Activated CD4-positive, CD25-positive, alpha-beta regulatory T cell (primary cell): ENCODE results near the gene KIDINS220.

Experiments
- DNase-seq, 4 experiments: peaks; one replicate each; lab custom pipeline; 2025; lab: John Stamatoyannopoulos, UW

KIDINS220 gene

GRCh38 chr2:8805278-8806210 is 31.9 kb downstream of the KIDINS220 start:
- no peak for DNase-seq

DNA sequence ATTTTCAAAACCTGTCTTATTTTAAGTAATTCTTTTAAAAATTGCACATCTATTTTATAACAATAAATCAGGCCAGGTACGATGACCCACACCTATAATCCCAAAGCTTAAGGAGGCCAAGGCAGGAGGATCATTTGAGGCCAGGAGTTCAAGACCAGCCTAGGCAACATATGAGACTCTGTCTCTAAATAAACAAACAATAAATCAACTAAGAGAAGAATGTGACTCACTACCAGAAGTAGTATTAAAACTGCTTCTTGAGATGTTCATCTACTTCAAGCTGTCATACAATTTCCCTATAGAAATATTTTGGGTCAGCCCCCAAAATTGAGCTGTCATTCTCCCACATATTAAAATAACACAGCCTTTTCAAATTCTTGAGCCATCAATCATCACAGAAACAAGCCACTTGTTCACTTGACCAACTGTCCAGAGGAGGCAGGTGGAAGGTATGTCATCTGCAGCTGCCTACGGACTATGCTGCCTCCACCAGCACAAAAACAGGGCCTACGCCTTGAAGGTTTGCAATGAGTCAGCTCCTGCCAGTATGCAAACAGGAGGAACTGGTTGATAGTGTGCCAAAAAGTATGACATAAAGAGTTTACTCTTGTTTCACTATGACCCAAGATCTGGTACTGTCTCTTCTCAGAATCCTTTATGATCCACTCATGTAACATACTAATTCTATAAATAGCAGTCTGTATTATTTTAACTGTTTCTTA is 33.6 kb downstream of the KIDINS220 start:
- peak in 2 of 4 experiments; percentile 3 to 13 for DNase-seq

- DNase-seq: no peak
Observed at GRCh38 chr2:8802741-8803140, 34.7 kb downstream of the KIDINS220 start.

- DNase-seq: no peak
Observed at GRCh38 chr2:8800821-8801220, 36.6 kb downstream of the KIDINS220 start.

- DNase-seq: no peak
Observed at GRCh38 chr2:8800218-8800617, 37.2 kb downstream of the KIDINS220 start.

- DNase-seq: no peak
Observed at GRCh38 chr2:8799004-8799403, 38.4 kb downstream of the KIDINS220 start.

GRCh38 chr2:8798393-8798792 is 39.0 kb downstream of the KIDINS220 start:
- DNase-seq: no peak

- DNase-seq: no peak
Observed at GRCh38 chr2:8797682-8798081, 39.7 kb downstream of the KIDINS220 start.

- DNase-seq: no peak
Observed at GRCh38 chr2:8796878-8797550, 40.4 kb downstream of the KIDINS220 start.

DNA sequence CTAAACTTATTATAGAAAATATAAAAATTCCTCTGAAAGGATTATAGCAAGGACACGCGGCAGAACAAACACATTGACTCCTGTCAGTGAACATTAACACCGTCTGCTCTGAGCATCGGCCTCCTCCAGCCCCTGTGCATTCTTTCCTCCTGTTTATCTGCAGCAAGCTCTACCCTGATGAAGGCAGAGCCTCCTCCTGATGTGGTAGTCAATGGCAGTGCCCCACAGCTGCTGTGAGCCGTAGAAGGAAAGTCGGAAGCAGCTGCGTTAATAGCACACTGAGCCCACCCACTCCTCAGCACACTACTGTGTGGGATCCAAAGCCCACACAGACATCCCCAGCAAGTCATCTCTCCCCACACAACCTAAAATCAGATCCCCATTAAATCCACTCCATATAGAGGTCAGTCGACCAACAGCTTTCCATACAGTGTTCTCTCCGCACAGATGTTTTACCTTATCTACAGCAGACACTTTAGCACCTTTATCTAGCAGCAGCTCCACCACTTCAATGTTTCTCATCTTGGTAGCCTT is 41.0 kb downstream of the KIDINS220 start:
- no peak for DNase-seq

DNA sequence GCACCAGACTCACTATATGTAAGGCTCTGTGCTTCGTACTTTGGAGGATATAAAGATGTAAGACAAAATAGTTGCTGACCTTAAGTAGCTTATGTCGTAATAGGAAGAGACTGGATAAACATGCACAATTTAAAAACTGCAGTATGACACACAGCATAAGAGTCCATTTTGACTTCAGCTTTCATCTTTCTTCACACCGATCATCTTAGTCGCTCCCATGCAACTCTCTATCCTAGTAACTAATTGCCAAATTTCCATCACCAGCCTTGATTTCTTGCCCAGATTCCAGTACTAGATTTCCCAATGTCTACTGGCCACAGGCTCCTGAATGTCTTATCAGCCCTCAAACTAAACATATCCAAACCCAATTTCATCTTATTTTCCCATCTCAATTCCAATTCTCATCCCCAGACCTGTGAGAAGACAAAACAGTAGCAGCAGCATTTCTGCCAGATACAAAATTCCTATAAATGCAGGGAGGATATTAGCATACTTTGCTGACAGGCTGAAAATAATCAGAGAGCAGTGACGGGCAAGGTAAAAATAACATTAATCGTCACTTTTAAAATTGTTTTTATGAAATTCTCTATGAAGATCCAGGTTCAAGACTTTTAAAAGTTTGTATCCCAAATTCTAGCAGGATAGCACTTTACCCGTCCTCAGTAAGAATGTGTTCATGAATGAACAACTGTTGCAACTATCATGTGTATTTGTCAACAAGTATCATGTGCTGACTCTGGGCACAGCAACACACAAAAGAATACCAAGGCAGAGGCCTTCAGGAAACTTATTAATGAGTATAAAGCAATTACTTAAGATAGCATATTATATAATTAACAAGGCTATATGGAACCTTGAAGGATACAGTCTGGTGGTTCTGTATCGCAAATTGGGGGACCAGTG is 42.2 kb downstream of the KIDINS220 start:
- no peak for DNase-seq

- DNase-seq: no peak
Observed at GRCh38 chr2:8790739-8791162, 46.7 kb downstream of the KIDINS220 start.

DNA sequence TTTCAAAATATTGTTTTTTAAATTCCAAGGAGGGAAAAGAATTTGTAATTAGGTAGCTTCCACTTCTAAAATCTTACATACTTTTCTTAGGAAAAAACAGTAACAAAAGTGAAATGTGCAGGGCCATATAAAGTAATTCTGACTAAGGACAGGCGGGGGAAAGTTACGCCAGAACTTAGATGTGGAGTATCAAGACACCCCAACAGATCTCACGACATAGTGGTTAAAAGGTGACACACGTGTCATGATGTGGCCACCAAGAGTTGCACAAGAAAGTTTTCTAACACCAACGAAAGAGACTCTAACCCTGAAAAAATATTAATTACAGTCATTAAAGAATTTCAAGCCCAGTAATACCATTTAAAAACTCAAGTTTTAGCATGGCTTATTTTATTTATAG is 51.0 kb downstream of the KIDINS220 start:
- DNase-seq: no peak

DNA sequence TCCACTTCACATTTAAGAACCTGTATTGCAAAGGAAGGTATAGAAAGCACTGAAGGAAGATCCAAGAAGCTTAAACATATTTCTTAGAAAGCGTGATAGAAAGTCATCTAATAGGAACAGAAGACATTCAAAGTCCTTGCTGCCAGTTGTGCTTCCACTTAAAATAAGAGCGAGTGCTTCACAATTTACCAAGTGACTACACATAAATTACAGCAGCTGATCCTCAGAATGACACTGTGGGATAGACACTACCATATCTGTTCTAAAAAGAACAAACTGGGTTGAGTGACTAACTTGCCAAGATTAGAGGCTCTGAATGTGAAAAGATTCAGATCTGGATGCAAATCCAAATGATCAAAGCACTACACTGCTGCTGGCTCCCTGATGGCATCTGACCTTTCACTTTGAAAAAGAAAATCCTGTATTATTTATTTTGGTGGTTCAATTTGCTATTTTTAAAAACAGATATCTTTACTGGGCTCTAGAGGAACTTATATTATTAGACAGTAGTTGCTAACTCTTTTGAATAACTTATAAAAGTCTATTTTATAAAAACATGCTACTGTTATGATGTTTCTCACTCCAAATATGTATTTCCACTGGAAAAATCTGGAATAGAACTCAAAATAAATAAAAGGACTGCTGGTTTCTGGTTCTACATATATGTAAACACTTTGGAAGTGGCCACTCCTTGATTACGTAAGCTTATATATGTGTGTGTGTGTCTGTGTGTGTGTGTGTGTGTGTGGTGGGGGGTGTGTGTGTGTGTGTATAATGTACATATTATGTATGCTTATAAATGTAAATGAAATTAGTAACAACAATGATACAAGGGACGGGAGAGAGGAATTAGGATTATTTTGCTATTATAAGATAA is 57.4 kb downstream of the KIDINS220 start:
- DNase-seq: no peak

GRCh38 chr2:8774371-8774770 is 63.0 kb downstream of the KIDINS220 start:
- DNase-seq: no peak

GRCh38 chr2:8767324-8767723 is 70.1 kb downstream of the KIDINS220 start:
- no peak for DNase-seq

DNA sequence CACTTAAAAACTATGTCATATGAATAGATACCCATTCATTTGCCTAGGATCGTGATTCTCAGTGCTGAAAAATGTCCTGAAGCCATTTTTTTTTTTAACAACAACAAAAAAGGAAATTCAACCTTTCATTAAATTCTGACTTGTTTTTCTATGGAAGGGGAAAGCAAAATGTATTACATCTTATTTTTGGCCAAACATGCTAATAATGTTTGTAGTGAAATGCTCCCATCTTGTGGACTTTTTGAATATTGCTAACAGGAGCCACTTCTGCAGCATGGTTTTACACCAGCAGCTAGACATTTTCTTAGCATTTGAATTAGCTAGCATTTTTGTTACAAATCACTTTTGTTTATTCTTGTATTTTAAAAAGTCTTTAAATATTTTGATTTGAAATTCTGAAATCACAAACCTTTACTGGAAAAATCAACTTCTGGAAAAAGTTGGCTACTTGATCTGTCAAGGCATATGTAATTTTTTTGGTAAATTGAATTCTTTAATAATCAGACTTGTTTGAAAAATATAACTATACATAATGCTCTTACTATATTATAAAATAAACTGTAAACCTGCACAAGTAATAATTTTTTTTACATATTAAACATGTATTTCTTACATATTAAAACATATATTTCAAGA is 75.8 kb downstream of the KIDINS220 start:
- DNase-seq: no peak

- DNase-seq: no peak
Observed at GRCh38 chr2:8756716-8757115, 80.7 kb downstream of the KIDINS220 start.

DNA sequence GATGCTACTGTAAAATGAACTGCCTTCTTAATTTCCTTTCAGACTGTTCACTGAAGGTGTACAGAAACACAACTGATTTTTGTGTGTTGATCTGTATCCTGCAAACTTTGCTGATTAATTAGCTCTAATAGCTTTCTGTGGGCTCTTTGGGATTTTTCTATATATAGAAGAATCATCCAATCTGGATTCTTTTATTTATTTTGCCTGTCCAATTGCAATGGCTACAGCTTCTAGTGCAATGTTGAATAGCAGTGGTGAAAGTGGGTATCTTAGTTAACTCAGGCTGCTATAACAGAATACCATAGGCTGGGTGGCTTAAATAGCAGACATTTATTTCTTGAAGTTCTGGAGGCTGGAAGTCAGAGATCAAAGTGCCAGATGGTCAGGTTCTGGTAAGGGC is 81.2 kb downstream of the KIDINS220 start:
- no peak for DNase-seq
